ENCODE results near the gene USP2.
"Not testable (repeated sequence)": the region's sequence is repeated elsewhere in the genome, so short reads cannot be mapped to it uniquely, and the experiment has no call there.

Gene USP2

GRCh38 chr11:119410501-119410900, 29.0 kb upstream of the USP2 start:
- DNase-seq = no peak

GRCh38 chr11:119409731-119410130, 28.2 kb upstream of the USP2 start:
- DNase-seq = no peak

GRCh38 chr11:119406005-119406404, 24.5 kb upstream of the USP2 start:
- no peak for DNase-seq

GRCh38 chr11:119405448-119405847, 24.0 kb upstream of the USP2 start:
- not testable (repeated sequence) for DNase-seq

GRCh38 chr11:119404872-119405271, 23.4 kb upstream of the USP2 start:
- DNase-seq = no peak

- no peak for DNase-seq
Observed at GRCh38 chr11:119403021-119403420, 21.5 kb upstream of the USP2 start.

GRCh38 chr11:119402470-119402869, 21.0 kb upstream of the USP2 start:
- no peak for DNase-seq

- no peak for DNase-seq
Observed at GRCh38 chr11:119400860-119401259, 19.4 kb upstream of the USP2 start.

GRCh38 chr11:119397740-119398139, 16.2 kb upstream of the USP2 start:
- no peak for DNase-seq

- DNase-seq = no peak
Observed at GRCh38 chr11:119396835-119397234, 15.3 kb upstream of the USP2 start.

GRCh38 chr11:119391275-119391674, 9.8 kb upstream of the USP2 start:
- DNase-seq = no peak

GRCh38 chr11:119389611-119390254, 8.2 kb upstream of the USP2 start:
- DNase-seq = peak; percentile 15

GRCh38 chr11:119388103-119388502, 6.6 kb upstream of the USP2 start:
- no peak for DNase-seq

- no peak for DNase-seq
Observed at GRCh38 chr11:119384332-119384731, 2.8 kb upstream of the USP2 start.

GRCh38 chr11:119382513-119382912, 1.0 kb upstream of the USP2 start:
- not testable (repeated sequence) for DNase-seq

GRCh38 chr11:119382101-119382500, 611 bp upstream of the USP2 start:
- DNase-seq = no peak

- DNase-seq = no peak
Observed at GRCh38 chr11:119380827-119381180, 686 bp downstream of the USP2 start.

GRCh38 chr11:119380160-119380826, 1.2 kb downstream of the USP2 start:
- DNase-seq = no peak

GRCh38 chr11:119378851-119379465, 2.5 kb downstream of the USP2 start:
- no peak for DNase-seq

- DNase-seq = no peak
Observed at GRCh38 chr11:119377961-119378667, 3.4 kb downstream of the USP2 start.

- no peak for DNase-seq
Observed at GRCh38 chr11:119377112-119377901, 4.2 kb downstream of the USP2 start.

- no peak for DNase-seq
Observed at GRCh38 chr11:119376197-119376847, 5.2 kb downstream of the USP2 start.
